ENCODE measurements around the gene BTNL9. TPM values are rescaled to one million over a fixed set of nuclear protein-coding genes. Genes with fewer than 3 reads are reported as not detected.
A peak's percentile ranks its signal among the peaks of the same experiment; 100 is the strongest.

BTNL9 gene
- total and polyA plus RNA-seq, 9 of the 15 experiments (the other 6 are each of a cell fraction or from before 2014, with no cell fraction given): 3.7 to 86.7 (median 29.4) TPM

GRCh38 chr5:181052672-181053487, 12.8 kb downstream of the BTNL9 start (continued):
- peak; percentile 90 for TF ChIP-seq RREB1 (CRISPR knock-in tag; IDR thresholded peaks at IDR 0.05)
- TF ChIP-seq ZNF174 (CRISPR knock-in tag; IDR thresholded peaks at IDR 0.05): no peak
- TF ChIP-seq ZNF583 (CRISPR knock-in tag; IDR thresholded peaks at IDR 0.05): peak; percentile 79; the same call in 1 of the 2 replicates
- 0 out of 2 replicates have a peak, but pooled peaks have one; percentile 63 for TF ChIP-seq KDM2B (CRISPR knock-in tag; IDR thresholded peaks at IDR 0.05)
- TF ChIP-seq ZNF707 (CRISPR knock-in tag; conservative IDR thresholded peaks at IDR 0.05): no peak
- TF ChIP-seq TFAP4 (CRISPR knock-in tag; IDR thresholded peaks at IDR 0.05; ENCODE audit: borderline replicate concordance): peak; percentile 67
- TF ChIP-seq GABPA (tag; conservative IDR thresholded peaks at IDR 0.05; ENCODE audit: low read depth): peak; percentile 68
- 0 out of 2 replicates have a peak, but pooled peaks have one; percentile 58 for TF ChIP-seq MTF1 (CRISPR knock-in tag; IDR thresholded peaks at IDR 0.05; ENCODE audit: borderline replicate concordance)
- no peak for TF ChIP-seq ZNF282 (CRISPR knock-in tag; IDR thresholded peaks at IDR 0.05)
- TF ChIP-seq ZBTB17 (CRISPR knock-in tag; IDR thresholded peaks at IDR 0.05): peak; percentile 78
- no peak for TF ChIP-seq PTBP1 (IDR thresholded peaks at IDR 0.05; ENCODE audit: low read depth, low read length)
- TF ChIP-seq ZNF639 (CRISPR knock-in tag; conservative IDR thresholded peaks at IDR 0.05 in 1 of 2, IDR thresholded peaks at IDR 0.05 in 1 of 2): peak in 1 of 2 experiments; percentile 91; a peak in 2 of 4 replicates
- 0 out of 2 replicates have a peak, but pooled peaks have one; percentile 23 for TF ChIP-seq KLF13 (tag; IDR thresholded peaks at IDR 0.05; ENCODE audit: borderline replicate concordance, low read depth)
- TF ChIP-seq RBM39 (optimal IDR thresholded peaks at IDR 0.05; ENCODE audit: low read depth, low read length): no peak
- TF ChIP-seq CREB1 (IDR thresholded peaks at IDR 0.05): no peak
- peak; percentile 31; the same call in 1 of the 2 replicates for TF ChIP-seq CREB1 (CRISPR knock-in tag; IDR thresholded peaks at IDR 0.05)
- TF ChIP-seq EHMT2 (IDR thresholded peaks at IDR 0.05): no peak
- TF ChIP-seq CCNT2 (IDR thresholded peaks at IDR 0.05; ENCODE audit: borderline replicate concordance, extremely low read depth, insufficient read length, low read depth, low read length): peak; percentile 28
